GM21576 (cell line): ENCODE results near the gene C12orf76.
A peak's percentile ranks its signal among the peaks of the same experiment; 100 is the strongest.
"Not testable (repeated sequence)": the region's sequence is repeated elsewhere in the genome, so short reads cannot be mapped to it uniquely, and the experiment has no call there.

Source experiments
- ATAC-seq: cut with Tn5 transposase; IDR thresholded peaks from one replicate; pipeline ENCODE4 v1.9.1; 2021; ENCODE audit warnings: mild to moderate bottlenecking, moderate library complexity; ENCODE audit not compliant: unreplicated experiment

C12orf76 gene

GRCh38 chr12:110048242-110049027 is at the start of gene C12orf76:
C12orf76 (minus strand) TSS chr12:110048522; CDS start chr12:110048495, 27 bp downstream.
- peak; percentile 98 for ATAC-seq

- no peak for ATAC-seq
Observed at GRCh38 chr12:110093631-110094311, 45.4 kb upstream of the C12orf76 start.

GRCh38 chr12:110091136-110091711 is 42.9 kb upstream of the C12orf76 start:
- no peak for ATAC-seq

GRCh38 chr12:110090266-110091135 is 42.2 kb upstream of the C12orf76 start:
- ATAC-seq = no peak

- no peak for ATAC-seq
Observed at GRCh38 chr12:110088936-110089335, 40.6 kb upstream of the C12orf76 start.

- not testable (repeated sequence) for ATAC-seq
Observed at GRCh38 chr12:110088216-110088615, 39.9 kb upstream of the C12orf76 start.

- no peak for ATAC-seq
Observed at GRCh38 chr12:110084314-110085015, 36.1 kb upstream of the C12orf76 start.

GRCh38 chr12:110080410-110080809 is 32.1 kb upstream of the C12orf76 start:
- ATAC-seq = no peak

- peak; percentile 72 for ATAC-seq
Observed at GRCh38 chr12:110079477-110080400, 31.4 kb upstream of the C12orf76 start.

GRCh38 chr12:110077800-110078199 is 29.5 kb upstream of the C12orf76 start:
- ATAC-seq = no peak

GRCh38 chr12:110075880-110076279 is 27.6 kb upstream of the C12orf76 start:
- ATAC-seq = no peak

- ATAC-seq = no peak
Observed at GRCh38 chr12:110074089-110074488, 25.8 kb upstream of the C12orf76 start.

- no peak for ATAC-seq
Observed at GRCh38 chr12:110073049-110073831, 24.9 kb upstream of the C12orf76 start.

GRCh38 chr12:110072636-110073035 is 24.3 kb upstream of the C12orf76 start:
- ATAC-seq = not testable (repeated sequence)

- no peak for ATAC-seq
Observed at GRCh38 chr12:110071967-110072366, 23.6 kb upstream of the C12orf76 start.

- ATAC-seq = no peak
Observed at GRCh38 chr12:110071504-110071903, 23.2 kb upstream of the C12orf76 start.

- ATAC-seq = no peak
Observed at GRCh38 chr12:110068654-110069053, 20.3 kb upstream of the C12orf76 start.

- ATAC-seq = not testable (repeated sequence)
Observed at GRCh38 chr12:110068115-110068514, 19.8 kb upstream of the C12orf76 start.
